Measurements from ENCODE around the gene SCG3.

The SCG3 gene

GRCh38 chr15:51731549-51732267, 50.4 kb downstream of the SCG3 start:
- no peak for DNase-seq

- no peak for DNase-seq
Measured at GRCh38 chr15:51732646-51733045, 51.3 kb downstream of the SCG3 start.

- DNase-seq, result no peak
Measured at GRCh38 chr15:51735228-51736010, 54.1 kb downstream of the SCG3 start.

GRCh38 chr15:51736069-51736468, 54.8 kb downstream of the SCG3 start:
- DNase-seq, result no peak

DNA sequence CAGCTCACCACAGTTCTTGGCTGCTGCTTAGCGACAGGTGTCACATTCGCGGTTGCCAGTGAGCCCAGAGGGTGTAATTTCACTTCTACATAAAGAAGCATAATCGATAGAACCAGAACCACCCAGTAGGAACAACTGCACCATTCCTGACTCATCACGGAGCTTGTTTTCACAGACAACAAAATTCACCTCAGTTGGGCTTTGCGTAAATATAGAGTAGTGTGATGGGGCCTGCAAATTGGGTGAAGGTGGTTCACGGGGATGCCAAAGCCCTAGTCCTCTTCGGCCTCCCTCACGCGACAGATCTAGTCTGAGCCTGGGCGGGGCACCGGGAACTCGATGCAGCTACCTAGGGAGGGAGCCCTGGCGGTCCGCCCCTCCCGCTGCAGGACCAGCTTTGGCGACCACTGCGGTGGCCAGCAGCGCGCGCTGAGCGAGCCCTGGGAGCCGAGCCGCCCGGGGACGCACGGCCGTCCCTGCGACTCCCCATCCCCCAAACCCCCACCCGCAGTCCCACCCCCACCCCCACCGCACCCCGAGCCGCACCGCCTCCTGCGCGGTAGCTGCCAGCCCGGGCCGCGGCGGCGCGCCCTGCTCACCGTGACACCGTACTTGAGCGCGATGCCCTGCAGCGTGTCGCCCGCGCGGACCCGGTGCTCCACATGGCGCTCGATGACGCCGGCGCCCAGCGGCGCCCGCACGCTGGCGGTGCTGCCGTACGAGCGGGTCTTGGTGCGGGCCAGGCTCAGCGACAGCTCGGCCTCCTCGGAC, 55.6 kb downstream of the SCG3 start:
- DNase-seq, result peak; percentile 34

DNA sequence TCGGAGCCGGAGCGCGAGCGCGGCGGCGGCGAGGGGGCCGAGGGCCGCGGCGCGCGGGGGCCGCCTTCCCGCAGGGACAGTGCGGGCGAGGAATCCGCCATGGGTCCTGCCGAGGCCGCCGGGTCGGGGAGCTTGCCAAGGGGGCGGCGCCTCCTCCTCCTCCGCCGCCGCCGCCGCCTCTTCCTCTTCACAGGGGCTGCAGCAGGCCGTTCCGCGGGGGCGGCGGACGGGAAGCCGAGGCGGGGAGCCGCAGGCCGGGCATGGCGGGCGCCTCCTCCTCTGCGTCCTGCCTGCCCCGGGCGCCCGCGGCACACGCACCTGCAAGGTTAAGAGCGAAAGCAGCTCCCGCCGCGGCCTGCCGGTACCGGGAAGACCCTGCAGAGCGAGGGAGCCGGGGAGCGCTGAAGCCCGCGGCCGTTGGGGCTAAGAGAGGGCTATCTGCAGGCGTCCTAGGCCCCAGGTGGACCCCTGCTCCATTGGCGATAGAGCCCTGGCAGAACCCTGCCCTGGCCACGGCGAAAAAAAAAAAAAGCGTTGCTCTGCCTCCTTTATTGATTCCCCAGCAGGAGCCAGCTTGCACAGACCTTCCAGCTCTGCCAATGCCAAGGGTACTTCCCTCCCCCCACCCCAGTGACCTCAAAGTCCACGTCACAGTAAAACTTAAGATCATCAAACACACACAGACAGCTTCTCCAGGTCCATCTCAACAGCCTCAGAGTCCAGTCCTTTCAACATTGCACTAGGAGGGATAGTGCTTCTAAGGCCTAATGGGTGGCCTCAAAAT, 56.4 kb downstream of the SCG3 start, which contains the start of gene LYSMD2:
LYSMD2 (minus strand) TSS at position 134 of the 784 bp plus-strand sequence; CDS start at position 101, 33 bp downstream.
- DNase-seq, result no peak

DNA sequence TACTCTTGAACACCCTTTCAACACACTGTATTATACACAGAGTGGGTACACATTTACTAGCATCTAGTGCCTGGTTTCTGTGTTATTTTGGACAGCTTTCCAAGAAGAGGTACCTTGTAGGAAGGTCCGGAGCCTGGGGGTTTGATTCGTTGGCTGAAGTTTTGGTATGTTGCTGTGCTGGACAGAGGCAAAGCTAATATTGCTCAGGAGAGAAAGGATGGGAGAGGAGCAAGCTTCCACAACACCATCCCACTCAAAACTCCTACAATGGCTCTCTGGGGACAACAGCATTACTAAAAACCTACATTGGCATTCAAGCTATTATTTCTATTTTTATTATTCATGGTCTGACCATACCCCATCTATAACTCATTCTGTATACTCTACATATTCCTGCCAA, 57.2 kb downstream of the SCG3 start:
- DNase-seq, result no peak

DNA sequence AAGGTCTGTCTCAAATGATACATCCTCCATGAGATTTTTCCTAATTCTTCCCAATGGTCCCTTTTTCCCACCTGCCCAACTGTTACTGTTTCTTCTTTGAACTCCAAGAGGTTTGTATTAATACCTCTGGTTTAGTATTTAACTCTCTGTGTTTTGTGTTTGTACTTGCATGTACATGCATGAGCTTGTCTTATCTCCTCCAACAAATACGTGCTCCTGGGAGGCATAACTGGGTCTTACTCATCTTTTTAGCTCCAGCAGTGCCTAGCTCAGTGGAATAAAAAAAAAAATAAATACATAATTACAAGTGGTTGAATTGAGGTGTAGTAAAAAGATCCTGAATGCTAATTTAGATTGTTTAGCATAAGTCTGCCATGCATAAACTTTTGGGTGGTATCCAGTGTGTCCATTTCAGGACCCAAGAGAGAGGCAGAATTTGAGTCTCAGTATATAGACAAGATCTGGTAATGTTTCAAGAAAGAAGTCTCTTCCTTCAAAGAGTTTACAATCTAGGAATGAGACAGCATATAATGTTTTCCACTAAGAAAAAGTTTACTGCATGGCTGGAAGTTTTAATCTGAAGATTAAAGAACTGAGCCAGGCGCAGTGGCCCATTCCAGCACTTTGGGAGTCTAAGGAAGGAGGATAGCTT, 57.9 kb downstream of the SCG3 start:
- no peak for DNase-seq

DNA sequence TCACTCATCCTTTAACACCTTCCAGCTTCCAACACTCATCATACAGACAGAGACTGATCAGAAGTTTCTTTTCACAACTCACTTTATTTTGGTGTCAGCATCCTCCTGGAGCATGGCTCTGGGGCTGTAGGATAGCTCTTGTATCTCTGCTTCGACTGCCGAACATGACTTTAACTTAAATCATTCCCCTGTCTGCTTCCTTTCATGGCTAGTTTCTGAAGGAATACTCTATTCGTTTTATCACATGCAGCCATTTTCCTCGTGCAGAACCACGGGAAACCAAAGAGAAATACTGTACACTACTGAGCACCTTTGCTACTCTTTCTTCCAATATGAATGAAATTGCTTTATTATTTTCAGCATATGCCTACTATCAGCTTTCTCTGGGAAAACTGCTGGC, 68.0 kb downstream of the SCG3 start:
- DNase-seq, result no peak

DNA sequence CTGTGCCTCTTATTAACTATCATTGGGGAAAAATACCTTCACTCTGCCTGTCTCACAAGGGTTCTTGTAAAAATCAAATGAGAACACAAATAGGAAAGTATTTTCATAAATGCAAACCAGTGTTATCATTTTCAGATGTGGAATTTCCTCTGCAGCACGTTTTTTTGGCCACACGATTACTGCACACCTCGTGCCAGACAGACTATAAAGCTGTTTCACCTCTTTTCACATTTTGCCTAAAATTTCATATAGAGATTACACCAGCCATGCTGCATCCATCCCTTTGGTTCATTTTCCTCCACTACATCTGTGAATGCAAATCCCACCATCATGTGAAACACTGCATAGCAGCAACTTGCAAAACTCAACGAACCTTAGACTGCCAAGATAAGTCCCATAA, 68.9 kb downstream of the SCG3 start:
- DNase-seq, result no peak

GRCh38 chr15:51750792-51751696, 69.7 kb downstream of the SCG3 start, which contains the start of gene TMOD2:
TMOD2 (plus strand) TSS chr15:51751597; CDS start chr15:51766442, 14,845 bp downstream.
- DNase-seq, result peak; percentile 37

- no peak for DNase-seq
Measured at GRCh38 chr15:51751697-51752683, 70.7 kb downstream of the SCG3 start.

GRCh38 chr15:51752888-51753287, 71.6 kb downstream of the SCG3 start:
- no peak for DNase-seq

DNA sequence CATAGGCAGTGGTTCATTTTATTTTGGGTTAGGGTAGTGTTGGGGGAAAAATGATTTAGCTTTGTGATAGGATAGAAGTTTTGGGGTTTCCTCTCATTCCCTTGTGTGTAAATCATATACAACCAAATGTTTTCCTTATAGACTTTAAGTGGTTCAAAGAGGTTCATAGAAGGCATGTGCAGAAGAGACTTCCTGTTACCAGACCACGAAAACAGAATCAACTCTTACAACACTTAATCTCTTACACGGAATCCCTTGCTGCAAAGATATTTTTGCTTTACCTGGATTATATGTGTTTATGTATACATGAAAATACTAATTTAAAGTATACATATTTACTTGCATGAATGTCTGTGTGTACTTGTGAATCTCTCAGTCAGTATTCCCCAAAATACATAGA, 73.0 kb downstream of the SCG3 start:
- DNase-seq, result no peak

DNA sequence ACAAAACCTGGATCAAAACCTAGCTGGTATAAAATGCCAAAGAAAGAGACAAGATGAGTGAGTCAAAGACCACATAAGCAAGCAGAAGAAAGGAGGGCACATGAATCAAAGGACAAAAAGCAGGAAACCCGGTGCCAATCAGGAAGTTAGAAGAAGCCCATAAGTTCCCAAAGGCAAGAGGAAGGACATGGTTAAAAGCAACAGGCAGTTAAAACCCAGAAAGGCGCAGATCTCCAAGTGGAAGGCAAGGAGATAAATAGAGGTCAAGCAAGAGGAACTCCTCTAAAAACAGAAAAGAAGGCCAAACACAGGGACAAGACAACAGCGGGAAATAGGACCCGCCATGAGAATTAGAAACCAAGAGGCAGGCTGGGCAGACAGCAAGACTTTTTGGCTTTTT, 74.5 kb downstream of the SCG3 start:
- no peak for DNase-seq

DNA sequence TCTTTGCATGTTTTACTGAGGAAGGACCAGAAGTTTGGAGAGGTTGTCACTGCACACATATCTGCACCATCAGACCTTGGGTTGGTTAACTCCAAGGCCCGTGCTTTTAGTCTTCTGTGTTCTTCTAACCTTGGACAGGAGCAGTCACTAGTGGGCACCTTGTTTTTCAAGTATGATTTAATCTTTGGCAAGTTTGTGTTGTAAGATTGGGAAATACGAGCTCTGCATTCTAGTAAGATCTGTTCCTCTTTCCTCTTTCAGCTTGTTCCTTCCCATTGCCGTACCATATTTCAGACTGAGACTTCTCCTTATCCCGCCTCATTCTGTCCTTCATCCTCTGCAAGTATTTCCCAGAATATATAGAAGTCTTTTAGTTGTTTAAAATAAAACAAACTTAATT, 75.2 kb downstream of the SCG3 start:
- no peak for DNase-seq

DNA sequence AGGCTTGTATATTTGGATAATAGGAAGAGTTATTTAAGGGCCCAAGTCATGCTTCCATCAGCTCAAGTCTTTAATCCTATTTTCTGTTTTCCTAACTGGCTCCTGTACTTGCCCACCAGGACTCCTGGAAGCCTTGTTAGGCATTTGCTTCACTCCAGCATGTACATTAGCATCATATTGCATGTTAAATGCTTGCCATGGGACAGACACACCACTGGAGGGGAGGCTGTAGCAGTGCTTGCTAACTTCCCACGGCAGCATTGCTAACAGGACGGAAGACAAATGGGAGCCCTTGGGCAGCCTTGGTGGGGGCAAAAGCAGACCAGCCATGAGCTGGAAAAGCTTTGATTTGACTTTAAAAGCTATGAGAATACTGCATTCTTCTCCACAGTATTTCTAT, 76.1 kb downstream of the SCG3 start:
- no peak for DNase-seq

DNA sequence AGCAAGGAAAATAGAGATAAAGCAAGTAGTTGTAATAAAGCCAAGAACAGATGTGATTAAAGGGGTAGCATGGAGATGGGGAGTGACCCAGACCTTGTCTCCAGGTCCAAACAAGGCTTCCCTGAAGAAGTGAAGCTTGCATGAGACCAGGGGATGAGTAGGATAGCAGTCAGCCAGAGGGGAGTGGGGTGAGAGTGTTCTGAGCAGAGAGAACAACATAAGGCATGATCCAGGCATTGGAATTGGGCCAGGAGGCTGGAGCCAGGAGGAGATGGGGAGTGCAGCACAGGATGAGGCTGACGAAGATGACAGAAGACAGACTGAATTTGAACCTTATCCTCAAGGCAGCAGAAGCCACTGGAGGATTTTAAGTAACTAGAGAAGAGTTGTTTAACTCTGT, 77.3 kb downstream of the SCG3 start:
- no peak for DNase-seq

GRCh38 chr15:51759557-51760070, 78.3 kb downstream of the SCG3 start:
- no peak for DNase-seq
